ENCODE results near the gene SPOCK1. TPM values are rescaled to one million over a fixed set of nuclear protein-coding genes. Genes with fewer than 3 reads are reported as not detected.
"Not testable (repeated sequence)": the region's sequence is repeated elsewhere in the genome, so short reads cannot be mapped to it uniquely, and the experiment has no call there.

Gene SPOCK1
- total and polyA plus RNA-seq, 2 experiments from 2014 or later = 268 to 471 TPM

DNA sequence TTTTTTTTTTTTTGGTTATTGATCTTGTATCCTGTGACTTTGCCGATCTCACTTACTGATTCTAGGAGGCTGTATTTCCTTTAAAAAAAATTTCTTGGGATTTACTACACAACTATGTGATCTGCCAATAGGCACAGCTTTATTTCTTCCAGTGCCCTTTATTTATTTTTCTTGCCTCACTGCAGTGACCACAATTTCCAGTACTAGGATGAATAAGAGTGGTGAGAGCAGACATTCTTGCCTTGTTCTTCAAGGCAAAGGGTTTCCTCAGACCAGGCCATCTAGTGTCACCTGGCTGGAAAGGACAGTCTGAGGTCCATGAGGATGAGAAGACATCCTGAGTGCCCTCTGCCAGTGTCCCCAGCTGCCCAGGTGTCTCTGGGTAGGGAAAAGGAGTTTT, 265.4 kb downstream of the SPOCK1 start:
- Histone ChIP-seq H3F3A (ENCODE audit: insufficient read depth) (no peaks in the 10 kb centered on the region), H3K27me3 (replicated peaks; ENCODE audit: insufficient read depth) (no peaks in the 10 kb centered on the region), H3K27ac (no peak overlapping the region), H3K4me2 (ENCODE audit: unreplicated experiment) (no peak overlapping the region), H2AFZ (no peak overlapping the region), H3K36me3 (ENCODE audit: low read depth) (no peaks in the 10 kb centered on the region), H3K4me3 (no peak overlapping the region), H4K20me1 (ENCODE audit: insufficient read depth) (peaks cover 14% of the 10 kb centered on the region; the same call in 1 of the 2 replicates), H3K4me1 (ENCODE audit: insufficient read depth) (peaks cover 16% of the 10 kb centered on the region), H3K9me3 (ENCODE audit: low read depth) (no peaks in the 10 kb centered on the region), H3K79me2 (ENCODE audit: insufficient read depth) (peaks cover 48% of the 10 kb centered on the region), H3K9me2 (ENCODE audit: insufficient read depth) (no peaks in the 10 kb centered on the region), H3K9ac (no peak overlapping the region)
- no peak for DNase-seq
- in situ Hi-C loops (cut with MboI) = no loop called here
- no peak for TF ChIP-seq EZH2 (IDR thresholded peaks at IDR 0.05; ENCODE audit: insufficient read depth, poor library complexity, severe bottlenecking)
- 87 to 100% methylated on average over 1 of the region's 1 CpG for WGBS, 2 experiments (ENCODE audit: low coverage in 1 of 2, low lambda C conversion rate in 2 of 2, missing lambda C conversion rate in 2 of 2)

DNA sequence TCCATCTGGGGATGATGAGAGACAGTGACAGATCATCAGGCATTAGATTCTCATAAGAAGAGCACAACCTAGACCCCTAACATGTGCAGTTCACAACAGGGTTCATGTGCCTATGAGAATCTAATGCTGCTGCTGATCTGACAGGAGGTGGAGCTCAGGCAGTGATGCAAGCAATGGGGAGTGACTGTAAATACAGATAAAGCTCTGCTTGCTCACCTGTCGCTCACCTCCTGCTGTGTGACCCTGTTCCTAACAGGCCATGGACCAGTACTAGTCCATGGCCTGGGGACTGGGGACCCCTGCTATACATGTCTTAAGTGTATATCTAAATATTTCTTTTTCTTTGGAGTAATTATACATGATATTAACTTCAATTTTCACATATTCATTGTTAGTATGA, 265.8 kb downstream of the SPOCK1 start:
- DNase-seq; H3K36me3 ChIP-seq (ENCODE audit: low read depth); H3K9me2 ChIP-seq (ENCODE audit: insufficient read depth); in situ Hi-C loops (cut with MboI); H2AFZ ChIP-seq; H3F3A ChIP-seq (ENCODE audit: insufficient read depth); H3K27ac ChIP-seq; H3K9me3 ChIP-seq (ENCODE audit: low read depth); H3K4me3 ChIP-seq; H3K9ac ChIP-seq; H3K4me2 ChIP-seq (ENCODE audit: unreplicated experiment); H3K27me3 ChIP-seq (replicated peaks; ENCODE audit: insufficient read depth): not testable (repeated sequence)
- Histone ChIP-seq H3K79me2 (ENCODE audit: insufficient read depth) (peaks cover 46% of the 10 kb centered on the region), H3K4me1 (ENCODE audit: insufficient read depth) (peaks cover 16% of the 10 kb centered on the region), H4K20me1 (ENCODE audit: insufficient read depth) (peaks cover 14% of the 10 kb centered on the region; the same call in 1 of the 2 replicates)
- 93 to 100% methylated on average over 1 of the region's 1 CpG for WGBS, 2 experiments (ENCODE audit: low coverage in 1 of 2, low lambda C conversion rate in 2 of 2, missing lambda C conversion rate in 2 of 2)

DNA sequence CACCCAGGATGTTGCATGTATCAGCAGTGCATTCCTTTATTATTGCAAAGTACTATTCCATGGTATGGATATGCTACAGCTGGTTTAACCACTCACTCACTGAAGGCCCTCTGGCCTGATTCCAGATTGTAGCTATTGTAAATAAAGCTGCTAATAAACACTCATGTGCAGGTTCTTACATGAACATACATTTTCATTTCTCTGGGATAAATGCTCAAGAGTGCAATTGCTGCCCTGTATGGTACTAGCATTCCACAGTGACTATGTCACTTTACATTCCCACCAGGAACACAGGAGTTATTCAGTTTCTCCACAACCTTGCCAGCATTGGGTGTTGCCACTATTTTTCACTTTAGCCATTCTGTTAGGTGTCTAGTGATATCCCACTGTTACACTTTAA, 267.6 kb downstream of the SPOCK1 start:
- peak; percentile 31 for DNase-seq
- H3K9ac ChIP-seq = no peak overlapping the region
- H3K9me2 ChIP-seq (ENCODE audit: insufficient read depth) = no peaks in the 10 kb centered on the region
- TF ChIP-seq EZH2 (IDR thresholded peaks at IDR 0.05; ENCODE audit: insufficient read depth, poor library complexity, severe bottlenecking) = no peak
- no peak for TF ChIP-seq EZH2phosphoT487 (IDR thresholded peaks at IDR 0.05; ENCODE audit: insufficient read depth, low read depth)
- peaks cover 9% of the 10 kb centered on the region; the same call in 1 of the 2 replicates for H4K20me1 ChIP-seq (ENCODE audit: insufficient read depth)
- H3F3A ChIP-seq (ENCODE audit: insufficient read depth) = no peaks in the 10 kb centered on the region
- H3K27ac ChIP-seq = no peak overlapping the region
- peaks cover 16% of the 10 kb centered on the region for H3K4me1 ChIP-seq (ENCODE audit: insufficient read depth)
- no peaks in the 10 kb centered on the region for H3K36me3 ChIP-seq (ENCODE audit: low read depth)
- H3K79me2 ChIP-seq (ENCODE audit: insufficient read depth) = peaks cover 38% of the 10 kb centered on the region
- no peaks in the 10 kb centered on the region for H3K27me3 ChIP-seq (replicated peaks; ENCODE audit: insufficient read depth)
- in situ Hi-C loops (cut with MboI) = no loop called here
- H3K4me3 ChIP-seq = no peak overlapping the region
- H3K4me2 ChIP-seq (ENCODE audit: unreplicated experiment) = no peak overlapping the region
- H2AFZ ChIP-seq = no peak overlapping the region
- no peaks in the 10 kb centered on the region for H3K9me3 ChIP-seq (ENCODE audit: low read depth)

DNA sequence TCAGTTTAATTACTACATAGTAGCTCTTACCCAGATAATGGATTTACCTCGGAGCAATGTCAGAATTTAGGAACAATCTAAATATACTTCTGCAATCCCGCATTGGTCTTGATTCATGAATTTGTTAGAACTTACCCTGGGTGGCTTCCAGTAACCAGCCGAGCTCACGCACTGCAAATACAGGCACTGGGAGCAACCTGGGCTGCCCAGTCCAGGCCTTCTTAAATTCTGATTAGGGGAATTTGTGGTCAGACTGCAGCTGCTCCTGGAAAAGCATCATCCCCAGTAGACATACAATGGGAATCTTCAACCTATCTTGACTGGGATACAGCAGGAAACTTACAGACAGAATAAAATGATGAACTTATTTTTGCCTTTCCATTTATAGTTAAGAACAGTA, 270.3 kb downstream of the SPOCK1 start:
- peaks cover 28% of the 10 kb centered on the region for H3K79me2 ChIP-seq (ENCODE audit: insufficient read depth)
- 94 to 95% methylated on average over 4 of the region's 4 CpGs for WGBS, 2 experiments (ENCODE audit: low coverage in 1 of 2, low lambda C conversion rate in 2 of 2, missing lambda C conversion rate in 2 of 2)
- no peak for DNase-seq
- in situ Hi-C loops (cut with MboI) = no loop called here
- no peaks in the 10 kb centered on the region for H3K36me3 ChIP-seq (ENCODE audit: low read depth)
- H3K27ac ChIP-seq = no peak overlapping the region
- H3K27me3 ChIP-seq (replicated peaks; ENCODE audit: insufficient read depth) = no peaks in the 10 kb centered on the region
- H3K4me2 ChIP-seq (ENCODE audit: unreplicated experiment) = no peak overlapping the region
- no peak for TF ChIP-seq EZH2 (IDR thresholded peaks at IDR 0.05; ENCODE audit: insufficient read depth, poor library complexity, severe bottlenecking)
- no peak for TF ChIP-seq EZH2phosphoT487 (IDR thresholded peaks at IDR 0.05; ENCODE audit: insufficient read depth, low read depth)
- H3K9me2 ChIP-seq (ENCODE audit: insufficient read depth) = no peaks in the 10 kb centered on the region
- no peaks in the 10 kb centered on the region for H3K9me3 ChIP-seq (ENCODE audit: low read depth)
- peaks cover 8% of the 10 kb centered on the region for H3K4me1 ChIP-seq (ENCODE audit: insufficient read depth)
- H4K20me1 ChIP-seq (ENCODE audit: insufficient read depth) = no peaks in the 10 kb centered on the region
- no peak overlapping the region for H2AFZ ChIP-seq
- H3K4me3 ChIP-seq = no peak overlapping the region
- no peak overlapping the region for H3K9ac ChIP-seq
- H3F3A ChIP-seq (ENCODE audit: insufficient read depth) = no peaks in the 10 kb centered on the region

DNA sequence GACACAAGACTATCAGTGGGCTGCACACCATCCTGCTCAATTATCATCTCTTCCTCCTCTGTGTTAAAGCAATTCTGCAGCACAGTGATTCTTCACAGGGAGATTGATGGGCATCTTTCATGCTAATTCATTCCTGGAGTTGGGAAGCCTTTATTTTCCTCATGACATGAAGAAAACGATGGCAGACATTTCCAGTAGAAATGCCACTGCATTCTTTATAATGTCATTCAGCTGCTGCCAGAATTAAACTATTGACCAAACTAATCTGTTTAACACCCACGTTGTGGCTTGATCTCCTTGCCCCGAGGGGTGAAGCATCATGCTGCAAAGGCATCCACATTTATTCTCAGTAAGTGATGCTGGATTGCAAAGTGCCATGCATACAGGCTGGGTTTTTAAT, 273.0 kb downstream of the SPOCK1 start:
- Histone ChIP-seq H4K20me1 (ENCODE audit: insufficient read depth) (0 out of 2 replicates have a peak, but pooled peaks cover 3% of the 10 kb centered on the region), H3F3A (ENCODE audit: insufficient read depth) (no peaks in the 10 kb centered on the region), H3K4me1 (ENCODE audit: insufficient read depth) (no peaks in the 10 kb centered on the region), H3K36me3 (ENCODE audit: low read depth) (no peaks in the 10 kb centered on the region), H2AFZ (no peak overlapping the region), H3K9ac (no peak overlapping the region), H3K79me2 (ENCODE audit: insufficient read depth) (peaks cover 44% of the 10 kb centered on the region), H3K4me2 (ENCODE audit: unreplicated experiment) (no peak overlapping the region), H3K9me2 (ENCODE audit: insufficient read depth) (no peaks in the 10 kb centered on the region), H3K27ac (no peak overlapping the region), H3K27me3 (replicated peaks; ENCODE audit: insufficient read depth) (no peaks in the 10 kb centered on the region), H3K9me3 (ENCODE audit: low read depth) (no peaks in the 10 kb centered on the region), H3K4me3 (no peak overlapping the region)
- in situ Hi-C loops (cut with MboI) = no loop called here
- TF ChIP-seq EZH2 (IDR thresholded peaks at IDR 0.05; ENCODE audit: insufficient read depth, poor library complexity, severe bottlenecking) (no peak), EZH2phosphoT487 (IDR thresholded peaks at IDR 0.05; ENCODE audit: insufficient read depth, low read depth) (no peak)
- 82 to 85% methylated on average over 3 of the region's 3 CpGs for WGBS, 2 experiments (ENCODE audit: low coverage in 1 of 2, low lambda C conversion rate in 2 of 2, missing lambda C conversion rate in 2 of 2)
- no peak for DNase-seq
